ENCODE data around the gene FOXO3. TPM values are rescaled to one million over a fixed set of nuclear protein-coding genes. Genes with fewer than 3 reads are reported as not detected.

The FOXO3 gene
- total RNA-seq, 1 donor from 2014 or later, result 45.2 TPM

- H3K4me1 Mint-ChIP-seq (ENCODE audit: low read depth), result peaks cover 12% of the 10 kb centered on the region
- no peak overlapping the region for H3K4me3 Mint-ChIP-seq (ENCODE audit: low read depth)
- no peak for TF ChIP-seq CTCF (IDR thresholded peaks at IDR 0.05; ENCODE audit: unreplicated experiment)
- H3K36me3 Mint-ChIP-seq (ENCODE audit: insufficient read depth), result peaks cover 17% of the 10 kb centered on the region
- no peaks in the 10 kb centered on the region for H3K27me3 Mint-ChIP-seq
- no peak overlapping the region for H3K27ac Mint-ChIP-seq
- DNase-seq (ENCODE audit: low spot score, unreplicated experiment), result no peak
- no peaks in the 10 kb centered on the region for H3K9me3 Mint-ChIP-seq (ENCODE audit: low read depth)
Measured at GRCh38 chr6:108669673-108670072, 109.0 kb downstream of the FOXO3 start.

GRCh38 chr6:108671175-108671574 lies 110.5 kb downstream of the FOXO3 start:
- Mint-ChIP-seq H3K27ac (no peak overlapping the region), H3K4me1 (ENCODE audit: low read depth) (peaks cover 21% of the 10 kb centered on the region), H3K27me3 (no peaks in the 10 kb centered on the region), H3K4me3 (ENCODE audit: low read depth) (no peak overlapping the region), H3K36me3 (ENCODE audit: insufficient read depth) (peaks cover 10% of the 10 kb centered on the region), H3K9me3 (ENCODE audit: low read depth) (no peaks in the 10 kb centered on the region)
- DNase-seq (ENCODE audit: low spot score, unreplicated experiment), result no peak
- no peak for TF ChIP-seq CTCF (IDR thresholded peaks at IDR 0.05; ENCODE audit: unreplicated experiment)

GRCh38 chr6:108671790-108672189 lies 111.1 kb downstream of the FOXO3 start:
- no peak for DNase-seq (ENCODE audit: low spot score, unreplicated experiment)
- Mint-ChIP-seq H3K27me3 (no peaks in the 10 kb centered on the region), H3K4me1 (ENCODE audit: low read depth) (peaks cover 25% of the 10 kb centered on the region), H3K9me3 (ENCODE audit: low read depth) (no peaks in the 10 kb centered on the region), H3K27ac (no peak overlapping the region), H3K36me3 (ENCODE audit: insufficient read depth) (peaks cover 7% of the 10 kb centered on the region), H3K4me3 (ENCODE audit: low read depth) (no peak overlapping the region)
- TF ChIP-seq CTCF (IDR thresholded peaks at IDR 0.05; ENCODE audit: unreplicated experiment), result no peak

GRCh38 chr6:108672641-108673040 lies 111.9 kb downstream of the FOXO3 start:
- Mint-ChIP-seq H3K9me3 (ENCODE audit: low read depth) (no peaks in the 10 kb centered on the region), H3K27me3 (no peaks in the 10 kb centered on the region), H3K4me3 (ENCODE audit: low read depth) (no peak overlapping the region), H3K36me3 (ENCODE audit: insufficient read depth) (peaks cover 7% of the 10 kb centered on the region), H3K27ac (peak overlapping the region; percentile 19), H3K4me1 (ENCODE audit: low read depth) (peaks cover 31% of the 10 kb centered on the region)
- no peak for DNase-seq (ENCODE audit: low spot score, unreplicated experiment)
- no peak for TF ChIP-seq CTCF (IDR thresholded peaks at IDR 0.05; ENCODE audit: unreplicated experiment)

GRCh38 chr6:108673153-108673552 lies 112.4 kb downstream of the FOXO3 start:
- Mint-ChIP-seq H3K36me3 (ENCODE audit: insufficient read depth) (peaks cover 6% of the 10 kb centered on the region), H3K27me3 (no peaks in the 10 kb centered on the region), H3K27ac (no peak overlapping the region), H3K4me1 (ENCODE audit: low read depth) (peaks cover 34% of the 10 kb centered on the region), H3K9me3 (ENCODE audit: low read depth) (no peaks in the 10 kb centered on the region), H3K4me3 (ENCODE audit: low read depth) (no peak overlapping the region)
- no peak for DNase-seq (ENCODE audit: low spot score, unreplicated experiment)
- no peak for TF ChIP-seq CTCF (IDR thresholded peaks at IDR 0.05; ENCODE audit: unreplicated experiment)

All from progenitor cell of endocrine pancreas (in vitro differentiated cells).